Lung (tissue), 12 donors: ENCODE measurements around the gene CFAP70. TPM values are rescaled to one million over a fixed set of nuclear protein-coding genes. Genes with fewer than 3 reads are reported as not detected.
A peak's percentile ranks its signal among the peaks of the same experiment; 100 is the strongest.

Experiments used
- ATAC-seq: fragments of 200-7000 bp; cut with Tn5 transposase; one replicate; pipeline ENCODE4 v1.9.1; 2020; ENCODE audit warnings: moderate number of reproducible peaks; ENCODE audit not compliant: insufficient read depth, low FRiP score
- DNase-seq, 3 donors: peaks; one replicate each; pipeline ENCODE4 v3.0.0-alpha.2; 2013 to 2017
- H3K27ac ChIP-seq, 2 donors: one replicate each; pipeline ENCODE4 v1.5.1; 2013; ENCODE audit warnings: mild to moderate bottlenecking in 2 of 2, moderate library complexity in 2 of 2, control low read depth in 1 of 2, inconsistent platforms in 1 of 2, low read depth in 1 of 2, low read length in 1 of 2
- H3K27me3 ChIP-seq, 3 donors: one replicate each; pipeline ENCODE4 v1.5.1; 2013; ENCODE audit warnings: low read length in 2 of 3; ENCODE audit not compliant: control insufficient read depth in 3 of 3, insufficient read depth in 3 of 3
- H3K36me3 ChIP-seq, 4 donors: one replicate each; pipeline ENCODE4 v1.5.1; 2013; ENCODE audit warnings: low read length in 4 of 4, mild to moderate bottlenecking in 1 of 4, moderate library complexity in 1 of 4; ENCODE audit not compliant: control insufficient read depth in 4 of 4, insufficient read depth in 4 of 4
- H3K4me1 ChIP-seq, 5 donors: one replicate each; pipeline ENCODE4 v1.5.1; 2013; ENCODE audit warnings: low read length in 5 of 5, mild to moderate bottlenecking in 2 of 5, moderate library complexity in 1 of 5; ENCODE audit not compliant: control insufficient read depth in 5 of 5, insufficient read depth in 5 of 5
- H3K4me3 ChIP-seq: one replicate; pipeline ENCODE4 v1.5.1; 2013; ENCODE audit warnings: mild to moderate bottlenecking, control low read depth, moderate library complexity
- H3K9ac ChIP-seq, 2 donors: one replicate each; pipeline ENCODE4 v1.5.1; 2013; ENCODE audit warnings: low read length in 2 of 2, control low read depth in 1 of 2; ENCODE audit not compliant: insufficient read depth in 1 of 2
- H3K9me3 ChIP-seq, 4 donors: one replicate each; pipeline ENCODE4 v1.5.1; 2013; ENCODE audit warnings: low read length in 3 of 4, mild to moderate bottlenecking in 1 of 4, moderate library complexity in 1 of 4; ENCODE audit not compliant: control insufficient read depth in 4 of 4, insufficient read depth in 3 of 4
- CTCF ChIP-seq: IDR thresholded peaks from 2 replicates; pipeline ENCODE4 v1.5.1; 2012; ENCODE audit warnings: mild to moderate bottlenecking; ENCODE audit errors: control extremely low read depth, extremely low read depth
- WGBS, 2 donors: extraction: QIAGEN DNeasy Blood & Tissue Kit; methylation state at CpG; one replicate each; pipeline ENCODE4 v1.1.7; 2013; 5-methylcytosine and 5-hydroxymethylcytosine counted together
- polyA plus RNA-seq, 2 donors: library from polyadenylated mRNA; stranded (reverse); fragments of 200-250 nt; gene quantifications; one replicate each; pipeline ENCODE4 v1.2.1, GENCODE V29; 2013
- total RNA-seq, 2 donors: library from RNA; depleted of rRNA in 1 of 2; stranded (reverse); fragments of >200 nt in 1 of 2; gene quantifications; one replicate each; pipeline ENCODE4 v1.2.1, GENCODE V29; 2014 to 2021
- donor health status: control.
- donor health status: control.
- donor health status: Bipolar disorder and iron deficiency.
- donor health status: healthy.
- donor health status: DM: yes; HTN: yes; CAD: no.

Gene CFAP70
- total and polyA plus RNA-seq, 4 donors: 3.5 to 17.2 (median 8.6) TPM

- TF ChIP-seq CTCF: no peak
- peaks cover 2 to 21% (median 11%) of the 10 kb centered on the region in 4 donors for H3K36me3 ChIP-seq
- H3K9ac ChIP-seq: no peak overlapping the region
- DNase-seq: no peak
- ATAC-seq: no peak
- no peak overlapping the region for H3K27ac ChIP-seq
- WGBS, 2 donors: 82 to 85% methylated on average over 5 of the region's 5 CpGs
- no peak overlapping the region for H3K4me3 ChIP-seq
- no peaks in the 10 kb centered on the region for H3K9me3 ChIP-seq
- H3K4me1 ChIP-seq: peaks cover 4 to 41% (median 7%) of the 10 kb centered on the region in 5 donors
- H3K27me3 ChIP-seq: no peaks in the 10 kb centered on the region
These were observed 110.4 kb downstream of the CFAP70 start for GRCh38 chr10:73248259-73248724.

GRCh38 chr10:73247509-73248258, 111.0 kb downstream of the CFAP70 start:
- TF ChIP-seq CTCF: no peak
- Histone ChIP-seq H3K9ac (peak overlapping the region; percentile 17 to 89), H3K27ac (peak overlapping the region; percentile 83 to 97), H3K36me3 (peaks cover 2 to 26% (median 11%) of the 10 kb centered on the region in 4 donors), H3K9me3 (no peaks in the 10 kb centered on the region), H3K27me3 (no peaks in the 10 kb centered on the region), H3K4me3 (peak overlapping the region; percentile 100), H3K4me1 (peaks cover 3 to 38% (median 7%) of the 10 kb centered on the region in 5 donors)
- 40 to 49% methylated on average over 4 of the region's 4 CpGs for WGBS, 2 donors
- ATAC-seq (no peak), DNase-seq (peak in 1 of 3 donors; percentile 12)

GRCh38 chr10:73246646-73247508, 111.8 kb downstream of the CFAP70 start, which contains the start of gene DNAJC9:
DNAJC9 (minus strand) TSS chr10:73247255; CDS start chr10:73247189, 66 bp downstream.
- peak within 1 kb of the TSS; percentile 71 to 89 for H3K9ac ChIP-seq
- H3K27me3 ChIP-seq: no peaks in the 10 kb centered on the region
- H3K4me1 ChIP-seq: peaks cover 3 to 38% (median 7%) of the 10 kb centered on the region in 5 donors
- no peaks in the 10 kb centered on the region for H3K9me3 ChIP-seq
- H3K36me3 ChIP-seq: peaks cover 5 to 31% (median 11%) of the 10 kb centered on the region in 4 donors
- peak within 1 kb of the TSS; percentile 83 to 97 for H3K27ac ChIP-seq
- peak; percentile 98 for ATAC-seq
- TF ChIP-seq CTCF: no peak
- WGBS, 2 donors: 0 to 1% methylated on average over 70 to 78 of the region's 78 CpGs
- peak within 1 kb of the TSS; percentile 100 for H3K4me3 ChIP-seq
- peak; percentile 95 to 97 (median 97) for DNase-seq
